H1 (cell line): Measurements from ENCODE around the gene SPG11. TPM values are rescaled to one million over a fixed set of nuclear protein-coding genes. Genes with fewer than 3 reads are reported as not detected.

Source experiments
- GTF2F1 ChIP-seq: IDR thresholded peaks from 2 replicates; pipeline ENCODE4 v1.6.1; 2012; ENCODE audit warnings: low read depth, low read length, improper control_type of control experiment, borderline replicate concordance
- NRF1 ChIP-seq: IDR thresholded peaks from 2 replicates; pipeline ENCODE4 v1.6.1; 2011; ENCODE audit warnings: mild to moderate bottlenecking, low read depth, low read length, improper control_type of control experiment
- SRF ChIP-seq: IDR thresholded peaks from 2 replicates; pipeline ENCODE4 v1.6.1; 2011; ENCODE audit warnings: mild to moderate bottlenecking, low read depth, low read length, moderate library complexity
- polyA plus RNA-seq, 7 experiments: library from polyadenylated mRNA; depleted of rRNA in 3 of 7; stranded (reverse) in 5 of 7; unstranded in 2 of 7; fragments of >200 nt in 5 of 7; fragments of 200-250 nt in 2 of 7; gene quantifications; 1 replicate in 5 of 7; 2 replicates in 1 of 7; 4 replicates in 1 of 7; pipeline versions ENCODE4 v1.2.1 to v1.2.3, GENCODE V29; 2011 to 2013; ENCODE audit warnings: missing spikeins in 2 of 7, mixed read lengths in 2 of 7
- total RNA-seq: library from RNA; stranded (reverse); fragmentation: NEBNext Ultra II Directional; extraction: Animal tissue kit (Norgen Biotek cat#: 25700); gene quantifications from 2 replicates; pipeline ENCODE4 v1.2.1, GENCODE V29; 2021

Gene SPG11
- total and polyA plus RNA-seq, 2 of the 8 experiments (the other 6 are each of a cell fraction or from before 2014, with no cell fraction given): 37.1 to 38.6 TPM

DNA sequence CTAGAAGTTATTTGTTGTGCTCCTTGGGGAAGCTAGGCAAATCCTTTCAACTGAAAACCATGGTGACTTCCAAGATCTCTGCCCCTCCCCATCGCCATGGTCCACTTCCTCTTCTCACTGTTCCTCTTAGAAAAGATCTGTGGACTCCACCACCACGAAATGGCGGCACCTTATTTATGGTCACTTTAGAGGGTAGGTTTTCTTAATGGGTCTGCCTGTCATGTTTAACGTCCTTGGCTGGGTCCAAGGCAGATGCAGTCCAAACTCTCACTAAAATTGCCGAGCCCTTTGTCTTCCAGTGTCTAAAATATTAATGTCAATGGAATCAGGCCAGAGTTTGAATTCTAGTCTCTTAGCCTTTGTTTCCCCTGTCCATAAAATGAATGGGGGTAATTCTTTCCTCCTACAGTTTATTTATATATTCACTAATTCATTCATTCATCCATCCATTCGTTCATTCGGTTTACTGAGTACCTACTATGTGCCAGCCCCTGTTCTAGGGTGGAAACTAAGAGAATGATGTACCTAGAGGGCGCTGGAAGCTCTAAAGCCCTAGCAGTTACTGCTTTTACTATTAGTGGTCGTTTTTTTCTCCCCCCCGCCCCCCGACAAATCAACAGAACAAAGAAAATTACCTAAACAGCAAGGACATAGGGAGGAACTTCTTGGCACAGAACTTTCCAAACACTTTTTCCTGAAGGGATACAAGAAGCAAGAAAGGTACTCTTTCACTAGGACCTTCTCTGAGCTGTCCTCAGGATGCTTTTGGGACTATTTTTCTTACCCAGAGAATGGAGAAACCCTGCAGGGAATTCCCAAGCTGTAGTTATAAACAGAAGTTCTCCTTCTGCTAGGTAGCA lies 47.0 kb upstream of the SPG11 start (continued):
- TF ChIP-seq SRF: no peak
- TF ChIP-seq NRF1: no peak
- no peak for TF ChIP-seq GTF2F1
- TF ChIP-seq, all 59 proteins: peak for 2
